ENCODE data around the gene GAP43. TPM values are rescaled to one million over a fixed set of nuclear protein-coding genes. Genes with fewer than 3 reads are reported as not detected.

Gene GAP43
- total and polyA plus RNA-seq, 2 of the 4 experiments (the other 2 are of a cell fraction), result 0.36 to 0.51 TPM

GRCh38 chr3:115713284-115713683 is 90.0 kb downstream of the GAP43 start:
- H3K27me3 ChIP-seq (ENCODE audit: control insufficient read depth, insufficient read depth, low read length), result no peaks in the 10 kb centered on the region; the same call in 1 of the 2 replicates
- POLR2A ChIA-PET (ENCODE audit: unreplicated experiment), result no interaction called here
- H2AK9ac ChIP-seq (replicated peaks; ENCODE audit: low read depth, low read length, poor library complexity), result no peak overlapping the region
- no peak overlapping the region for H3K14ac ChIP-seq (replicated peaks; ENCODE audit: low read depth, low read length)
- no peak overlapping the region for H3K27ac ChIP-seq (ENCODE audit: insufficient read depth, low read length)
- H4K5ac ChIP-seq (ENCODE audit: low read depth, low read length), result no peak overlapping the region
- no peak overlapping the region for H3K4me2 ChIP-seq (ENCODE audit: low read depth, low read length)
- no peak overlapping the region for H3K56ac ChIP-seq (ENCODE audit: extremely low read depth, insufficient read depth, low read length)
- DNase-seq (peak; percentile 30), ATAC-seq (ENCODE audit: low read depth) (peak; percentile 54)
- dilution Hi-C loops (cut with HindIII; ENCODE audit: low sequenced_read_pairs, unreplicated experiment) (no loop called here), intact Hi-C loops (cut with micrococcal nuclease) (no loop called here), in situ Hi-C loops (cut with MboI; ENCODE audit: low sequenced_read_pairs) (no loop called here)
- H3K18ac ChIP-seq (ENCODE audit: low read depth, low read length), result no peak overlapping the region
- CTCF ChIA-PET, result no interaction called here
- no peaks in the 10 kb centered on the region for H3K9me3 ChIP-seq (ENCODE audit: control insufficient read depth, insufficient read depth, low read length)
- H3K79me1 ChIP-seq (ENCODE audit: low read depth in 1 of 2, low read length in 2 of 2), result no peaks in the 10 kb centered on the region
- no peaks in the 10 kb centered on the region for H3K36me3 ChIP-seq (ENCODE audit: control insufficient read depth, insufficient read depth, low read length)
- TF ChIP-seq CHD1 (IDR thresholded peaks at IDR 0.05; ENCODE audit: low read depth, low read length), result no peak
- no peak for TF ChIP-seq CTCF (conservative IDR thresholded peaks at IDR 0.05; ENCODE audit: low read depth, low read length)
- no peak for TF ChIP-seq CEBPB (IDR thresholded peaks at IDR 0.05; ENCODE audit: low read depth, low read length)
- no peak for TF ChIP-seq RCOR1 (IDR thresholded peaks at IDR 0.05; ENCODE audit: insufficient replicate concordance, low read length)
- no peak for TF ChIP-seq USF2 (IDR thresholded peaks at IDR 0.05; ENCODE audit: low read depth, low read length)
- no peak overlapping the region for H3K9ac ChIP-seq (ENCODE audit: low read depth, low read length)
- no peak overlapping the region for H4K8ac ChIP-seq (ENCODE audit: low read depth in 2 of 2, low read length in 2 of 2)
- H4K91ac ChIP-seq (ENCODE audit: insufficient read depth, low read depth, low read length), result no peak overlapping the region
- peak overlapping the region; percentile 46 for H2AFZ ChIP-seq (replicated peaks; ENCODE audit: low read length, poor library complexity)
- no peak overlapping the region for H3K4me3 ChIP-seq (ENCODE audit: insufficient read depth, low read depth, low read length)
- no peak overlapping the region for H3K4ac ChIP-seq (ENCODE audit: low read depth, low read length)
- H2AK5ac ChIP-seq (ENCODE audit: low read depth, low read length), result no peak overlapping the region
- H4K20me1 ChIP-seq (ENCODE audit: insufficient read depth, low read length), result no peaks in the 10 kb centered on the region
- no CpG with 5 or more reads among the region's 5 CpGs for WGBS, 2 experiments (ENCODE audit: extremely low coverage in 2 of 2, insufficient read length in 1 of 2)
- H3K23ac ChIP-seq (ENCODE audit: low read depth, low read length), result no peak overlapping the region
- no peaks in the 10 kb centered on the region for H3K9me1 ChIP-seq (ENCODE audit: insufficient read depth, low read length)
- BruUV-seq (replicated peaks), result no TSS peak
- no peak overlapping the region for H2BK120ac ChIP-seq (ENCODE audit: low read depth, low read length)
- no peak overlapping the region for H2BK15ac ChIP-seq (ENCODE audit: low read depth, low read length)
- no peaks in the 10 kb centered on the region for H3K4me1 ChIP-seq (ENCODE audit: control insufficient read depth, insufficient read depth, low read length)
- no peak overlapping the region for H2BK5ac ChIP-seq (ENCODE audit: low read depth, low read length, poor library complexity, severe bottlenecking)
- no peak overlapping the region for H2BK20ac ChIP-seq (ENCODE audit: low read depth, low read length)
